Myocyte (in vitro differentiated cells): ENCODE measurements around the gene VPS50. TPM values are rescaled to one million over a fixed set of nuclear protein-coding genes. Genes with fewer than 3 reads are reported as not detected.
"Not testable (repeated sequence)": the region's sequence is repeated elsewhere in the genome, so short reads cannot be mapped to it uniquely, and the experiment has no call there.

Experiments
- DNase-seq: peaks from one replicate; pipeline ENCODE4 v3.0.0-alpha.2; 2012; ENCODE audit warnings: low read depth
- total RNA-seq: library from RNA; depleted of rRNA; stranded (reverse); fragments of >200 nt; gene quantifications from 2 replicates; pipeline ENCODE4 v1.2.3, GENCODE V29; 2014

The VPS50 gene
- total RNA-seq, 1 donor from 2014 or later = 46.6 TPM

GRCh38 chr7:93331706-93332105 is 99.5 kb downstream of the VPS50 start:
- no peak for DNase-seq

- no peak for DNase-seq
Measured at GRCh38 chr7:93332172-93332571, 100.0 kb downstream of the VPS50 start.

- DNase-seq = no peak
Measured at GRCh38 chr7:93337052-93337451, 104.9 kb downstream of the VPS50 start.

GRCh38 chr7:93342178-93342577 is 110.0 kb downstream of the VPS50 start:
- DNase-seq = not testable (repeated sequence)

- no peak for DNase-seq
Measured at GRCh38 chr7:93350338-93350737, 118.2 kb downstream of the VPS50 start.

- no peak for DNase-seq
Measured at GRCh38 chr7:93352881-93353280, 120.7 kb downstream of the VPS50 start.

- no peak for DNase-seq
Measured at GRCh38 chr7:93354815-93355214, 122.6 kb downstream of the VPS50 start.

- DNase-seq = no peak
Measured at GRCh38 chr7:93359520-93360198, 127.5 kb downstream of the VPS50 start.

GRCh38 chr7:93361853-93362252 is 129.7 kb downstream of the VPS50 start:
- no peak for DNase-seq

GRCh38 chr7:93364806-93365205 is 132.6 kb downstream of the VPS50 start:
- no peak for DNase-seq

GRCh38 chr7:93365341-93365740 is 133.2 kb downstream of the VPS50 start:
- DNase-seq = no peak

- DNase-seq = no peak
Measured at GRCh38 chr7:93366816-93367215, 134.7 kb downstream of the VPS50 start.

- no peak for DNase-seq
Measured at GRCh38 chr7:93367254-93367653, 135.1 kb downstream of the VPS50 start.

- not testable (repeated sequence) for DNase-seq
Measured at GRCh38 chr7:93370937-93371336, 138.8 kb downstream of the VPS50 start.

- DNase-seq = no peak
Measured at GRCh38 chr7:93373537-93373936, 141.4 kb downstream of the VPS50 start.

GRCh38 chr7:93374345-93374940 is 142.3 kb downstream of the VPS50 start:
- peak; percentile 66 for DNase-seq

- no peak for DNase-seq
Measured at GRCh38 chr7:93375603-93376002, 143.4 kb downstream of the VPS50 start.

GRCh38 chr7:93378131-93378760 is 146.1 kb downstream of the VPS50 start:
- peak; percentile 18 for DNase-seq

GRCh38 chr7:93382362-93382761 is 150.2 kb downstream of the VPS50 start:
- DNase-seq = no peak

GRCh38 chr7:93390660-93391059 is 158.5 kb downstream of the VPS50 start:
- DNase-seq = no peak

- no peak for DNase-seq
Measured at GRCh38 chr7:93392984-93393383, 160.8 kb downstream of the VPS50 start.

- DNase-seq = no peak
Measured at GRCh38 chr7:93399642-93400041, 167.5 kb downstream of the VPS50 start.

- DNase-seq = no peak
Measured at GRCh38 chr7:93402944-93403343, 170.8 kb downstream of the VPS50 start.
